Subcutaneous adipose tissue (tissue), 4 donors: ENCODE results near the gene TMEM218. TPM values are rescaled to one million over a fixed set of nuclear protein-coding genes. Genes with fewer than 3 reads are reported as not detected.

Experiments
- total RNA-seq, 4 donors: library from RNA; depleted of rRNA; stranded (reverse); fragments of >200 nt; gene quantifications; one replicate each; pipeline ENCODE4 v1.1.0, GENCODE V29; 2016
- TF ChIP-seq, protein P1 (sequence below): fragments of 450-650 bp; IDR thresholded peaks from one replicate; pipeline ENCODE4 v1.5.1; 2016; ENCODE audit warnings: low read depth, mild to moderate bottlenecking, control low read depth, antibody characterized with exemption, moderate library complexity

The TMEM218 gene
- total RNA-seq, 4 donors from 2014 or later = 15.6 to 34.1 (median 30.8) TPM

DNA sequence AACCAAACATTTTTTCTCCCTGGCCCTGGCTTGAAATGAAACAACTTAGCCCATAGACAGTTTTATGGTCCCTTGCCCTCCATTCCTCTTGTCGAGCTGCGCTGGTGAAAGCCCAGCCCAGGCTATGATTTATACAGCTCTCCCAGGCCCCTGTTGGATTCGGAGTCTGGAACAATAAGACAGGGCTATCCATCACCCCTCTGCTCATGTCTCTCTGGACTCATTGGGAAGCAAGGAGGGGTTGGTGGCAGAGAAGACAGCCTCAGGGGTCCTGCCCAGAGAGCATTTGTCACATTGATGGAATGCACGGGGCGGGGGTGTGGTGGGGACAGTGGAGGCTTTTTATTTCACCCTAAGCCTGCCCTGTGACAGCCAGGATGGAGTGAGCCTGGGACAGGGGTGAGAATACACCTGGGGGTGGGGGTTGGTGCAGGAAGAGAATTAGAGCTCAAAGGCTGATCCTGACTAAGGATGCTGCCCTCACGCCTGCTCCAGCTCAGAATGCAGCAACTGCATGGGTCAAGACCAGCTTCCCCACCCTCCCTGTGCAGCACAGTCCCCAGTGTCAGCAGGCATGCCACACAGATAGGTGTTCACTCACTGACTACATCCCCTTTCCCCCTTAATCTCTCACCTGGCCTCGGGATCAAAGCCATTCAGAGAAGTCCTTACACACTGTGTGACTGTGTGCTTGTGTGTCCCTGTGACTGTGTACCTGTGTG is 43.1 kb upstream of the TMEM218 start:
- TF ChIP-seq, protein P1, sequence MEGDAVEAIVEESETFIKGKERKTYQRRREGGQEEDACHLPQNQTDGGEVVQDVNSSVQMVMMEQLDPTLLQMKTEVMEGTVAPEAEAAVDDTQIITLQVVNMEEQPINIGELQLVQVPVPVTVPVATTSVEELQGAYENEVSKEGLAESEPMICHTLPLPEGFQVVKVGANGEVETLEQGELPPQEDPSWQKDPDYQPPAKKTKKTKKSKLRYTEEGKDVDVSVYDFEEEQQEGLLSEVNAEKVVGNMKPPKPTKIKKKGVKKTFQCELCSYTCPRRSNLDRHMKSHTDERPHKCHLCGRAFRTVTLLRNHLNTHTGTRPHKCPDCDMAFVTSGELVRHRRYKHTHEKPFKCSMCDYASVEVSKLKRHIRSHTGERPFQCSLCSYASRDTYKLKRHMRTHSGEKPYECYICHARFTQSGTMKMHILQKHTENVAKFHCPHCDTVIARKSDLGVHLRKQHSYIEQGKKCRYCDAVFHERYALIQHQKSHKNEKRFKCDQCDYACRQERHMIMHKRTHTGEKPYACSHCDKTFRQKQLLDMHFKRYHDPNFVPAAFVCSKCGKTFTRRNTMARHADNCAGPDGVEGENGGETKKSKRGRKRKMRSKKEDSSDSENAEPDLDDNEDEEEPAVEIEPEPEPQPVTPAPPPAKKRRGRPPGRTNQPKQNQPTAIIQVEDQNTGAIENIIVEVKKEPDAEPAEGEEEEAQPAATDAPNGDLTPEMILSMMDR = no peak

- TF ChIP-seq, protein P1 = no peak
Measured at GRCh38 chr11:125153837-125154236, 42.4 kb upstream of the TMEM218 start.

- TF ChIP-seq, protein P1 = no peak
Measured at GRCh38 chr11:125148743-125149142, 37.3 kb upstream of the TMEM218 start.

GRCh38 chr11:125148011-125148410 is 36.6 kb upstream of the TMEM218 start:
- TF ChIP-seq, protein P1 = no peak

GRCh38 chr11:125147280-125147679 is 35.9 kb upstream of the TMEM218 start:
- TF ChIP-seq, protein P1 = no peak

DNA sequence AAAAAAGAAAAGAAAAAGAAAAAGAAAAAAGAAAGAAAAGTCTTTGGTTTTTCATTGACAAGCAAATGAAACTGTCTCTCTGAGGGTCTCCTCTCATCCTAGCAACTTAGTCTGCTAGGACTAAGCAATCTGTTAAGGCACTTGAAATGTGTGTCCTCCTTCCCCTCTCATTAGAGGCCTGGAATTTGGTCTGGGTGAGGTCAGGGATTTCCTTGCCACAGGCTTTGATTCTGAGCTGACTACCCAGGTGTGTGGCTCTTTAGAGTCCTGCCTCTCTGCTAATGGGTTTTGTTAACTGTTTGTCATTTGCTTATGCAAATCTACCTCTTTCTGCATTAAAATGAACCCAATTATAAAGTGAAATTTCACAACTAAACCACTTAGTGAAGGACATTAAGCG is 34.8 kb upstream of the TMEM218 start:
- TF ChIP-seq, protein P1 = no peak

GRCh38 chr11:125141686-125142535 is 30.5 kb upstream of the TMEM218 start:
- TF ChIP-seq, protein P1 = no peak
